ENCODE measurements around the gene TMEM237. TPM values are rescaled to one million over a fixed set of nuclear protein-coding genes. Genes with fewer than 3 reads are reported as not detected.

Gene TMEM237
- polyA plus RNA-seq, 1 experiment, result 51.5 TPM

DNA sequence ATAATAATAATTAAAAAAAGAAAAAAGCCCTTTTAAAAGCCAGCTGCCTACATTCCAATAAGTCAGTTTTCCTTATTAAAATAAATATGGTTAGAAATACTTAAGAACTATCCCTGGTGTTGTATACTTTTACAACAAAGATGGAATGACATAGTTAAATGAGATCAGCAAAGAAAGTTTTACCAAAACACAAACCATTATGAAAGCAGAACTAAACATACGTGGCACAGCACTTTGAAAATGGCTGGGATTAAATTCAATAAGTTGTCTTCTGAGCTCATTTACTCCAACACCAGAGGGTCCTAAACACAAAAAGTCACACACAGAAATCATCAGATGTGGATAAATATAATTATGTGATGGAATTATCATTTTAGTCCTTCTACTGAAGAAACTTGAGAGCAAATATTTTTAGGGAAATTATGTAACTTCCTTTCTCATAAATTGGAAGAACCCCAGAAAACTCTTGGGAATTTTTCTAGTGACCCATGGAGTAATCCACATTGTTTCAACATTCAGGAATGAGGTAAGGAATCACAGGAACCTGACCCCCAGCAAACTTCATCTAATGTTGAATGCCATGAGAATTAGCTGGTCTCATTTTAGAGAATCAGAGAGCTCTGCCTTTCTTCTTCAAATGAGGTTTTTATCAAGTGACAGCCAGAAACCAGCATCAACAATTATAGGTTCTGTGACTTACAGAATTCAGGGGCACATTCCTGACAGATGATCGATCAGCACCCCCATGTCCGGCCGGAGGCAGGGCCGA lies 11.5 kb upstream of the TMEM237 start:
- H3K27ac ChIP-seq (ENCODE audit: low read depth, low read length), result peak overlapping the region; percentile 92

GRCh38 chr2:201653221-201653620 lies 9.9 kb upstream of the TMEM237 start:
- Histone ChIP-seq H3K27ac (ENCODE audit: low read depth, low read length) (peak overlapping the region; percentile 84), H3K4me3 (ENCODE audit: low read depth, low read length) (no peak overlapping the region), H3K9me3 (ENCODE audit: control insufficient read depth, insufficient read depth, low read length) (no peaks in the 10 kb centered on the region; the same call in 1 of the 2 replicates), H3K27me3 (ENCODE audit: control insufficient read depth, insufficient read depth, low read length) (no peaks in the 10 kb centered on the region)
- CTCF ChIA-PET, result no interaction called here
- TF ChIP-seq CTCF (IDR thresholded peaks at IDR 0.05; ENCODE audit: low read depth, low read length), result no peak
- POLR2A ChIA-PET, result interaction anchor here (0.7 kb wide), 1 partner anchor 252 kb away, joined by 3 read pairs; no protein-coding TSS in a partner anchor
- no peak for DNase-seq (ENCODE audit: low read depth, low spot score)

More for the DNA sequence above, 11.5 kb upstream of the TMEM237 start:
- Histone ChIP-seq H3K4me3 (ENCODE audit: low read depth, low read length) (no peak overlapping the region; the same call in 1 of the 2 replicates), H3K27me3 (ENCODE audit: control insufficient read depth, insufficient read depth, low read length) (no peaks in the 10 kb centered on the region), H3K9me3 (ENCODE audit: control insufficient read depth, insufficient read depth, low read length) (no peaks in the 10 kb centered on the region; the same call in 1 of the 2 replicates)
- ChIA-PET CTCF (no interaction called here), POLR2A (interaction anchor here (0.6 to 2.0 kb wide), 9 partner anchors 10 to 444 kb away, joined by 3 to 10 read pairs (median 3); partner anchors contain the start of genes ALS2, MPP4 and TMEM237)
- DNase-seq (ENCODE audit: low read depth, low spot score), result peak; percentile 67
- TF ChIP-seq CTCF (IDR thresholded peaks at IDR 0.05; ENCODE audit: low read depth, low read length), result no peak

DNA sequence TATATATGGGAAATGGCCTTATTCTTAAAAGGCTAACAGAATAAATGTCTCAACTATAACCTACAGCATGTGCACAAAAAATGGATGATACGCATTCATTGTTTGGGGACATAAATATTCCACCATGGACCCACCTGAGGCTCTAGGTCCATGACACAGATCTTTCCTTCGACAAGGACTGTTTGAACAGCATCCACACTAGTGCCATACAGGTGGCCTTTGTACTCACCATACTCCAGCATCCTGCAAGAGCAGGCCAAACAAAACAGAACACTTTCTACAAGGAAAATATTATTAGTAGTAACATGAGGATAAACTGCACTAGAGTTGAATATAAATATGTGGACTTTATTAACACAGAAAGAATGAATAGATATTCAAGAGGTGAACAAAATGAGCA lies 6.1 kb upstream of the TMEM237 start:
- H3K4me3 ChIP-seq (ENCODE audit: low read depth, low read length), result no peak overlapping the region
- no peak for TF ChIP-seq CTCF (IDR thresholded peaks at IDR 0.05; ENCODE audit: low read depth, low read length)
- H3K27ac ChIP-seq (ENCODE audit: low read depth, low read length), result no peak overlapping the region
- POLR2A ChIA-PET, result no interaction called here
- H3K27me3 ChIP-seq (ENCODE audit: control insufficient read depth, insufficient read depth, low read length), result no peaks in the 10 kb centered on the region
- H3K9me3 ChIP-seq (ENCODE audit: control insufficient read depth, insufficient read depth, low read length), result no peaks in the 10 kb centered on the region
- no peak for DNase-seq (ENCODE audit: low read depth, low spot score)
- CTCF ChIA-PET, result no interaction called here

DNA sequence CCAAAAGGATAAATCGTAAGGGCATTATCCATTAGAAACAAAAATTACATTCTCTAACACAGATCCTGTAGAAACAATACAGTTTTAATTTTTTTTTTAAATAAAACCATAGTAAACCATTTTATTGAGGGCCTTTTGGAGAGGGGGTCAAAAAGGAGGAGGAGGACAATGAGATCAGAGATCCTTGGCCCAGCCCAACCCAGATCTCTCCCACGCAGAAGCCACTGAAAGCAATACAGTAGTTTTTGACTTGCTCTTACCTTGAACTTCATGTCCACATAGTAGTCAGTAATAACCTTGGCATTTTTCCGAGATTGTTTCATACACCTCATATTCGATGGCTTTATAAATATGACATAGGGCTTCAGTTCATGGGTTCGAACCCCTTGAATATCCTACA lies 4.1 kb upstream of the TMEM237 start:
- H3K9me3 ChIP-seq (ENCODE audit: control insufficient read depth, insufficient read depth, low read length), result no peaks in the 10 kb centered on the region; the same call in 1 of the 2 replicates
- no peak for TF ChIP-seq CTCF (IDR thresholded peaks at IDR 0.05; ENCODE audit: low read depth, low read length)
- H3K4me3 ChIP-seq (ENCODE audit: low read depth, low read length), result no peak overlapping the region
- no peak for DNase-seq (ENCODE audit: low read depth, low spot score)
- CTCF ChIA-PET, result no interaction called here
- POLR2A ChIA-PET, result interaction anchor here (0.6 kb wide), 1 partner anchor 10 kb away, joined by 3 read pairs; no protein-coding TSS in a partner anchor
- no peaks in the 10 kb centered on the region for H3K27me3 ChIP-seq (ENCODE audit: control insufficient read depth, insufficient read depth, low read length)
- no peak overlapping the region for H3K27ac ChIP-seq (ENCODE audit: low read depth, low read length)

- TF ChIP-seq CTCF (IDR thresholded peaks at IDR 0.05; ENCODE audit: low read depth, low read length), result no peak
- no peak for DNase-seq (ENCODE audit: low read depth, low spot score)
- ChIA-PET POLR2A (interaction anchor here (0.8 kb wide), 1 partner anchor 11 kb away, joined by 3 read pairs; no protein-coding TSS in a partner anchor), CTCF (no interaction called here)
- no peaks in the 10 kb centered on the region for H3K27me3 ChIP-seq (ENCODE audit: control insufficient read depth, insufficient read depth, low read length)
- H3K27ac ChIP-seq (ENCODE audit: low read depth, low read length), result peak overlapping the region; percentile 41
- H3K4me3 ChIP-seq (ENCODE audit: low read depth, low read length), result peak overlapping the region; percentile 33
- H3K9me3 ChIP-seq (ENCODE audit: control insufficient read depth, insufficient read depth, low read length), result no peaks in the 10 kb centered on the region; the same call in 1 of the 2 replicates
Measured at GRCh38 chr2:201644001-201644400, 698 bp upstream of the TMEM237 start.

Measured in AG04450 (cell line).